Skeletal muscle tissue (tissue), 4 donors: Measurements from ENCODE around the gene ZNF425. TPM values are rescaled to one million over a fixed set of nuclear protein-coding genes. Genes with fewer than 3 reads are reported as not detected.

Experiments used
- H3K27ac ChIP-seq: one replicate; pipeline ENCODE4 v1.7.0; 2013; ENCODE audit warnings: mild to moderate bottlenecking, low read depth, low read length, inconsistent platforms
- H3K27me3 ChIP-seq, 3 donors: one replicate each; pipeline ENCODE4 v1.7.0; 2013; ENCODE audit warnings: low read length in 3 of 3; ENCODE audit not compliant: control insufficient read depth in 3 of 3, insufficient read depth in 3 of 3
- H3K36me3 ChIP-seq, 3 donors: one replicate each; pipeline ENCODE4 v1.7.0; 2013; ENCODE audit warnings: low read length in 3 of 3; ENCODE audit not compliant: control insufficient read depth in 3 of 3, insufficient read depth in 3 of 3
- H3K4me1 ChIP-seq, 3 donors: one replicate each; pipeline ENCODE4 v1.7.0; 2013; ENCODE audit warnings: low read length in 3 of 3, mild to moderate bottlenecking in 3 of 3; ENCODE audit not compliant: control insufficient read depth in 3 of 3, insufficient read depth in 3 of 3
- H3K4me3 ChIP-seq, 3 donors: one replicate each; pipeline ENCODE4 v1.7.0; 2013; ENCODE audit warnings: low read length in 3 of 3
- H3K9ac ChIP-seq, 3 donors: one replicate each; pipeline ENCODE4 v1.7.0; 2013; ENCODE audit warnings: low read length in 3 of 3, mild to moderate bottlenecking in 3 of 3, moderate library complexity in 2 of 3, low read depth in 1 of 3
- H3K9me3 ChIP-seq, 3 donors: one replicate each; pipeline ENCODE4 v1.7.0; 2013; ENCODE audit warnings: low read length in 3 of 3; ENCODE audit not compliant: control insufficient read depth in 3 of 3
- total RNA-seq: library from RNA; depleted of rRNA; stranded (reverse); fragments of >200 nt; gene quantifications from one replicate; pipeline ENCODE4 v1.2.3, GENCODE V29; 2014
- donor health status: Osteomylitis.

Gene ZNF425
- total RNA-seq, 1 donor from 2014 or later: 5.2 TPM

DNA sequence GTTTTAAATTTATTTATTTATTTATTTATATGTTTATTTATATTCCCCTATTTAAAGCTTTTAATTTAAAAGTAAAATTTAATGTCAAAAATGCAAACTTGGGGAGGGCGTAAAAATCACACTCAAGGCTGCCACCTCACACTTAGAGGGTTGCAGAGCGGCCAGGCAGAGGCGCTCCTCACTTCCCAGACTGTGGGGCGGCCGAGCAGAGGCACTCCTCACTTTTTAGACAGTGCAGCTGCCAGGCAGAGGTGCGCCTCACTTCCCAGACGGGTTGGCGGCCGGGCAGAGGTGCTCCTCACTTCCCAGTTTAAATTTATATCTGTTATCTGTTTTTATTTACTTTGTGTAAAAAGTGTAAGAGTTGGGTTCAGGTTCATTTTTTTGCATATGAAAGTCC lies 10.0 kb upstream of the ZNF425 start:
- H3K27ac ChIP-seq: no peak overlapping the region
- H3K4me1 ChIP-seq: no peaks in the 10 kb centered on the region
- H3K9me3 ChIP-seq: no peaks in the 10 kb centered on the region
- H3K4me3 ChIP-seq: no peak overlapping the region
- H3K9ac ChIP-seq: no peak overlapping the region
- H3K36me3 ChIP-seq: no peaks in the 10 kb centered on the region
- no peaks in the 10 kb centered on the region for H3K27me3 ChIP-seq

DNA sequence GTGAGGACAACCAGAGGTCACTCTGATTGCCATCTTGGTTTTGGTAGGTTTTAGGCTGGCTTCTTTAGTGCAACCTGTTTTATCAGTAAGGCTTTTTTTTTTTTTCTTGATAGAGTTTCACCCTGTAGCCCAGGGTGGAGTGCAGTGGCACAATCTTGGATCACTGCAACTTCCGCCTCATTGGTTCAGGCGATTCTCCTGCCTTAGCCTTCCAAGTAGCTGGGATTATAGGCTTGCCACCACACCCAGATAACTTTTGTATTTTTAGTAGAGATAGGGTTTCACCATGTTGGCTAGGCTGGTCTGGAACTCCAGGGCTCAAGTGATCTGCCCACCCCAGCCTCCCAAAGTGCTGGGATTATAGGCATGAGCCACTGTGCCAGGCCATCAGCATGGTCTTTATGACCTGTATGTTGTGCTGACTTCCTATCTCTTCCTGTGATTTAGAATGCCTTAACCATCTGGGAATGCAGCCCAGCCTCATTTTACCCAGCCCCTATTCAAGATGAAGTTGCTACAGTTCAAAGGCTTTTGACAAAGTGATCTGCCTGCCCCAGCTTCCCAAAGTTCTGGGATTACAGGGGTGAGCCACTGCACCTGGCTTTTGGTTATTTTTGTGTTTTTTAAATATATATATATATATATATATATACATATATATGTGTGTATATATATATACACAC lies 7.0 kb upstream of the ZNF425 start:
- Histone ChIP-seq H3K27ac (no peak overlapping the region), H3K9ac (no peak overlapping the region), H3K4me1 (no peaks in the 10 kb centered on the region), H3K9me3 (no peaks in the 10 kb centered on the region), H3K36me3 (peaks cover 0 to 7% (median 4%) of the 10 kb centered on the region in 3 donors), H3K4me3 (no peak overlapping the region), H3K27me3 (no peaks in the 10 kb centered on the region)

- Histone ChIP-seq H3K4me3 (no peak overlapping the region), H3K27me3 (no peaks in the 10 kb centered on the region), H3K9ac (no peak overlapping the region), H3K9me3 (no peaks in the 10 kb centered on the region), H3K4me1 (peaks cover 0 to 13% (median 0%) of the 10 kb centered on the region in 3 donors), H3K36me3 (peaks cover 0 to 7% (median 4%) of the 10 kb centered on the region in 3 donors), H3K27ac (no peak overlapping the region)
Measured at GRCh38 chr7:149130572-149131198, 4.6 kb upstream of the ZNF425 start.

GRCh38 chr7:149126662-149127266 lies 640 bp upstream of the ZNF425 start:
- Histone ChIP-seq H3K9me3 (no peaks in the 10 kb centered on the region), H3K4me3 (peak overlapping the region; percentile 86 to 100 (median 98)), H3K27me3 (no peaks in the 10 kb centered on the region), H3K4me1 (peaks cover 7 to 21% (median 7%) of the 10 kb centered on the region in 3 donors), H3K27ac (peak overlapping the region; percentile 89), H3K9ac (peak overlapping the region; percentile 84 to 97 (median 95)), H3K36me3 (peaks cover 0 to 7% (median 4%) of the 10 kb centered on the region in 3 donors)

GRCh38 chr7:149125189-149125862 lies 798 bp downstream of the ZNF425 start:
- no peaks in the 10 kb centered on the region for H3K27me3 ChIP-seq
- peaks cover 0 to under 1% (median 0%) of the 10 kb centered on the region in 3 donors for H3K36me3 ChIP-seq
- no peaks in the 10 kb centered on the region for H3K9me3 ChIP-seq
- H3K4me3 ChIP-seq: peak overlapping the region; percentile 86 to 100 (median 98)
- H3K4me1 ChIP-seq: peaks cover 7 to 21% (median 7%) of the 10 kb centered on the region in 3 donors
- peak overlapping the region; percentile 89 for H3K27ac ChIP-seq
- peak overlapping the region; percentile 95 to 97 (median 96) for H3K9ac ChIP-seq

GRCh38 chr7:149109969-149110368 lies 16.2 kb downstream of the ZNF425 start:
- Histone ChIP-seq H3K36me3 (peaks cover under 1 to 4% (median 1%) of the 10 kb centered on the region in 3 donors), H3K27ac (no peak overlapping the region), H3K27me3 (no peaks in the 10 kb centered on the region), H3K4me1 (no peaks in the 10 kb centered on the region), H3K9me3 (no peaks in the 10 kb centered on the region), H3K4me3 (no peak overlapping the region), H3K9ac (no peak overlapping the region)

GRCh38 chr7:149104749-149105148 lies 21.4 kb downstream of the ZNF425 start:
- Histone ChIP-seq H3K27me3 (no peaks in the 10 kb centered on the region), H3K9me3 (no peaks in the 10 kb centered on the region), H3K9ac (no peak overlapping the region), H3K27ac (no peak overlapping the region), H3K36me3 (peaks cover 5 to 18% (median 9%) of the 10 kb centered on the region in 3 donors), H3K4me3 (no peak overlapping the region), H3K4me1 (no peaks in the 10 kb centered on the region)

- no peaks in the 10 kb centered on the region for H3K27me3 ChIP-seq
- peaks cover 5 to 18% (median 9%) of the 10 kb centered on the region in 3 donors for H3K36me3 ChIP-seq
- H3K9me3 ChIP-seq: no peaks in the 10 kb centered on the region
- H3K9ac ChIP-seq: no peak overlapping the region
- no peaks in the 10 kb centered on the region for H3K4me1 ChIP-seq
- H3K4me3 ChIP-seq: no peak overlapping the region
- no peak overlapping the region for H3K27ac ChIP-seq
Measured at GRCh38 chr7:149104214-149104613, 21.9 kb downstream of the ZNF425 start.

- no peaks in the 10 kb centered on the region for H3K27me3 ChIP-seq
- no peaks in the 10 kb centered on the region for H3K4me1 ChIP-seq
- no peak overlapping the region for H3K4me3 ChIP-seq
- no peak overlapping the region for H3K27ac ChIP-seq
- H3K36me3 ChIP-seq: peaks cover 5 to 18% (median 9%) of the 10 kb centered on the region in 3 donors
- H3K9me3 ChIP-seq: no peaks in the 10 kb centered on the region
- no peak overlapping the region for H3K9ac ChIP-seq
Measured at GRCh38 chr7:149103424-149103823, 22.7 kb downstream of the ZNF425 start.
